ENCODE results near the gene HOXA10.
A peak's percentile ranks its signal among the peaks of the same experiment; 100 is the strongest.

The HOXA10 gene

DNA sequence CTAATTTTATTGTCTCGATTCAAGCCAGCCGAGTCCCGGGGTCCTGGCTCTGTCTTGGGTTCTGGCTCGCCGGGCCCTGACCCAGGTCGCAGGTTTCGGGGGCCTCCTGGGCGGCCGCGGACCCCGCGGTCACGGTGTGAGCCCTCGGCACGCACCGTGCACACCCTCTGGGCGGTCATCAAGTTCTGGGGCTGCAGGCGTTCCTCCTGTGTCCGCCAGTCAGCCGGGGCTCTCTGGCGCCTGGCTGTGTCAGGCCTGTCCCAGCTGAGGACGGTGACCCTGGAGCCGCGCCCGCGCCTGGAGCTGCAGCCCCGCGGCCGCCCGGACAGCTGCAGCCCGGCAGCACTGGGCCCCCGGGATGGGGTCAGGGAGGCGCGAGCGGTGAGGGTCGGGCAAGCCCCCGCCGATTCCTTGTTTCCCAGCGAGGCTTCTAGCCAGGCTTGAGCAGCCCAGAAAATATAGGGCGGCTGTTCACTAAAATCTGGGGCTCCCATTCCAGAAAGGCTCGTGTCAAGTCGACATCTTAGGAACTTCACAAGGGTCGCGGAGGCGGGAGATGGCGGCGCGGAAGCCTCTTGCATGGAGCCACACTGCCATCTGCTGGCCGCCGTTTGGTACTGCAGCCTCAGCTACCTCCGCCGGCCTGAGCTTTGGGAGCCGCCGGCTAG lies 13.4 kb downstream of the HOXA10 start:
- DNase-seq, result peak; percentile 66 to 97 (median 80)
- intact Hi-C loops (cut with DNase I), result loop anchor here (1.0 to 10.0 kb wide), 5 partner anchors 307 to 1266 kb away; no protein-coding TSS in a partner anchor

DNA sequence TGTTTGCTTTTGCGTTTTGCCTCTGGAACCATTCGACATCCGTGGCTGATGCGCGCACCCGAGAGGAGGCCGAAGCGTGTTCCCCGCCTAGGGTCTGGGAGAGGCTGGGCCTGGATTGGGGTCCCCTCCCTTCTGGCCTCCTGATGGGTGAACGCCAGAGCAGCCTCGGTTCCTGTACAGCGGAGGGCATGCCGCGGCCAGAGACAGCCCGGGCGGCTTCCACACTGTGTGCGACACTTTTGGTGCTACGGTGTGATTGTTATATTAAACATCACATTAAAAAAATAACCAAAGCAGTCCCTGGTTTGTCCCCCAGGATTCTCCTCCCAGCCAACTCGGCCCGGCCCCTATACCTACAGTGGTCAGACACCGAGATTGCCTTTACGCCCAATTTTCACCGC lies 14.0 kb downstream of the HOXA10 start:
- peak in 3 of 10 donors; percentile 68 to 77 (median 70) for DNase-seq
- intact Hi-C loops (cut with DNase I), result loop anchor here (2.0 to 10.0 kb wide), 4 partner anchors 473 to 1265 kb away; no protein-coding TSS in a partner anchor

DNA sequence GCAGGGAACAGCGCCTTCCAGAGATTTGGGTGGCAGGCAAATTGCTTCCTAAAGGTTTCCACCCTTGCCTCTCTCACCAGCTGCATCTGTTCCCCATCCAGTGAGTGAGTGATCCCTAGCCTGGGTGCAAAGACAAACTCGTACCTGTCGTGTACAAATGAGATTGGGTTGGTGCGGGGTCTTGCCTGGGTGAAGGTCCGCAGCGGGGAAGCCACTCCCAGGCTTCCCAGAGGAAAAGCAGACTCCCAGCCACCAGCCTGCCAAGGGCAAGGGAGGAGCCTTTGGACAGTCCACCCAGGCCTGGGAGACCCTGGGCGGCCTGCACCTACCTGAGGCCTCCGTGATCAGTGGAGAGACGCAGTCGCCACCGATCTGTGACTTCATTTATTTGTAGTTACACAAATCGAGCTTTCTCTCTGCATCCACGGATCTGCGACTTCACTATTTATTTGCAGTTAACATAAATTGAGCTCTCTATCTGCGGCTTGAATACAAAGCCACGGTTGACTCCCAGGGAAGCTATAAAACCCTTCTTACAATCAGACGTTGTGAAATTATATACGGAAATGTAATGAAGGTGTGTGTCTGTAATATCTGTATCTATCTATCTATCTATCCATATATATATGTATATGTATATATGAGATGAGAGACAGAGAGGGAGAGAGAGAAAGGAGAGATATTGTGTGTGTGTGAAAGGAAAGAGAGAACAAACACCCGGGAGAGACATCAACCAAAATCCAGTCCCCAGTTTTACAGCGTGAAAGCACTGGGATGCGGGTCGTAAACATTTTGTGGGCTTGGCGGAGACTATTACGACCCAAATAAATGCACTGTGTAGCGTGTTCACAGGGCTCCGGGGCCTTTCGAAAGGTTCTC lies 14.6 kb downstream of the HOXA10 start:
- intact Hi-C loops (cut with DNase I), result loop anchor here (2.0 to 10.0 kb wide), 4 partner anchors 473 to 1265 kb away; no protein-coding TSS in a partner anchor
- peak in 2 of 10 donors; percentile 37 to 75 for DNase-seq

DNA sequence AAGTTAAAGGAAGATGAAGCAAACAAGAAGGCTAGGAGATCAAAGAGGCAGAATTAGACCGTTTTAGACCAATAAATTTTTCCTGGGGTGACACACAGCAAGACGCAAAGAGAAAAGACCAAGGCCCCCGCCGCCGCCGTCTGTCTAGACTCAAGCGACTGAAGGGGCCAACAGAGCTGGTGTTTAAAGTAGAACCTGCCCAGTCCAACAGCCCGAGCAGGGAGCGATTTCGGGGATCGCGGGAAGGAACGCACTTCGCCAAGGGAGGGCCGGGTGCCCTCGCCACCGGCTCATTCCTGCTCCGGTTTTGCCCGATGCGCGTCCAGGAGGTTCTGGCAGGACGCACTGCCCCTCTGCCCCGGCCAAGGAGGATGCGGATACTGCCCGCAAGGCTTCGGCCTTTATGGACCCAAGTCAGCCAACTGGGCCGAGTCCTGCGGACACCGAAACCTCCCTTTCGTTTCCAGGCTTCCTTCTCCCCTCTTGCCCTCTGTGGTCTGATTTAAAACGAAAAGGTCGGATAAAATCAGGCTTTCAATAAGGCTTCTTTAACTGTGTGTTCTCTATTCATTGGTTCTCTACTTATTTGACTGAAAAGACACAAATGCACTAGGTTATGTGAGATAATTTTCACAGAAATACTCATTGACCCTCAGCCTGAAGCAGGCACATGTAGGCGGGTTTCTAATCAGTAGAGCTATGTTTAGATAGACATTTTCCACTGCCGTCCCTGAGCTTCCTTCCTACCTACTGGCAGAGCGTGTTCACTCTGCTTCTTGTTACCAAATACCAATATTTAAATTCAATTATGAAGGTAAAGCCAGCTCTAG lies 15.5 kb downstream of the HOXA10 start:
- peak in 3 of 10 donors; percentile 12 to 78 (median 57) for DNase-seq
- intact Hi-C loops (cut with DNase I), result no loop called here

DNA sequence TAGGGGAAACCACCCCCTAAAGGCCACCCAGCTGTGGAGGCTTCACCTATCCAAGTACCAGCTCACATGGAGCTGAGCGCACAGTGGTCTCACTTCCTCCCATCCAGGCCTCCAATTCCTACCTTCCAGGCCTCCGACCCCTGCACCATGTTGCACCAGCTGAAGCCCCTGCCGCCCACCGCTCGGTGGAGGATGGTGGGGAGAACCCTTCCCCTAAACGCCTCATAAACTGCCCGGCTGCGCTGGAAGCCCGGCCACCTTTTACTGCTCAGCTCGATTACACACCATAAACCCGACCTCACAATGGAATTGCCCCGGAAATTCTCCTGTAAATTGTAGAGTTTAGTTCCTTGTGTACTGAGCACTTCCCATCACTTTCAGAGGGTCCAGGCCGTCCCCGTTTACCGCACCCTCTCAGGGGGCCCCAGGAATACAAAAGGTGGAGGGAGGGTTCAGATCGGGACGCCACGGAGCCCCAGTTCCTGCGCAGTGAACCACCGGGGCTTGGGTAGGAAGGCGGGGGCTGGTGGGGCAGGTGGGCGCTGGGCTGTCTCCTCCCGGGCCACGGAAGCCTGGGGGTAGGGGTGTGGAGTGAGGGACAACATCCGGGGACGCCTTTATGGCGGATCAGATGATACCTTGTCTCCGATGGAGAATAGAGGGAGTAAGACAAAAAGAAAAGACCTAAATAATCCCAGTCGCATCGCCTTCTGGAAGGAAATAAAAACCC lies 16.3 kb downstream of the HOXA10 start:
- peak in 4 of 10 donors; percentile 2 to 60 (median 48) for DNase-seq
- intact Hi-C loops (cut with DNase I), result no loop called here

- peak in 4 of 10 donors; percentile 2 to 62 (median 54) for DNase-seq
- intact Hi-C loops (cut with DNase I), result no loop called here
Observed at GRCh38 chr7:27156916-27157701, 17.0 kb downstream of the HOXA10 start.

DNA sequence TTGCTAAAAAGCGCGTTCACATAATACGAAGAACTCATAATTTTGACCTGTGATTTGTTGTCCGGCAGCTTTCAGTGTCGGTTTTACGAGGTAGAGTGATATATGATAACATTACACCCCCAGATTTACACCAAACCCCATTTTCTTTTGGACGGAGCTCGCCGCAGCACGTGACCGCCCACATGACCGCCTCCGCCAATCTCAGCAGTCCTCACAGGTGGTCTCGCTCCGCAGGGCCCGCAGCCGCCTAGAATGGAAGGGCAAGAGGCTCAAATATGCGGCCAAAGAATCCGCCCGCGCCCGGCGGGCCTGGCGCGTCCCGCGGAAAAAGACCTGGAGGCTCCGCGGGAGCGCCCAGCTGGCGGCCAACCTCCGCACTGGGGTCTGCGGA lies 17.6 kb downstream of the HOXA10 start, which contains the start of gene HOXA7:
Gene HOXA7, minus strand, starts transcription at position 168 of the 391 bp plus-strand sequence. Its CDS starts 130 bp downstream, at position 38.
- peak in 1 of 10 donors; percentile 12 for DNase-seq
- intact Hi-C loops (cut with DNase I), result no loop called here

- DNase-seq, result peak in 2 of 10 donors; percentile 11 to 37
- intact Hi-C loops (cut with DNase I), result no loop called here
Observed at GRCh38 chr7:27155816-27156507, 18.2 kb downstream of the HOXA10 start.

GRCh38 chr7:27154901-27155815 lies 19.0 kb downstream of the HOXA10 start:
- intact Hi-C loops (cut with DNase I), result no loop called here
- peak in 4 of 10 donors; percentile 13 to 71 (median 56) for DNase-seq

GRCh38 chr7:27154369-27154768 lies 19.8 kb downstream of the HOXA10 start:
- intact Hi-C loops (cut with DNase I), result no loop called here
- peak in 1 of 10 donors; percentile 12 for DNase-seq

DNA sequence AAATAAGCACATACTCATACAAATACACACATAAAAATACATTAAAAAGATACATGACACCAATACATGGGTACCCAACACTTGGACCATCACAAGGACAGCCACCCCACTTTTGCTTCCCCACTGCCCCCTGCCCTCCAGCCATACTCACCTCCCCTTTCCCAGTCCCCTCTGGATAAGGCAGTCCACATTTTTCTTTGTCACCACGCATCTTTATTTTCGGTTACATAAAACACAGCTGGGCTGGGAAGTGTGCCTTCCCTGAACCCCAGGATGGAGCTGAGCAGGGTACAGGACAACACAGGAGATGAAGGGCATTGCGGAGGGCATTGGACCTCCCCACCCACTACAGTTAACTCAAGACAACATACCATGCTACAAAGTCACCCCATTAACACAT lies 20.6 kb downstream of the HOXA10 start:
- DNase-seq, result peak in 2 of 10 donors; percentile 0 to 16
- intact Hi-C loops (cut with DNase I), result no loop called here

- peak in 1 of 10 donors; percentile 65 for DNase-seq
- intact Hi-C loops (cut with DNase I), result no loop called here
Observed at GRCh38 chr7:27152816-27153442, 21.2 kb downstream of the HOXA10 start.

DNA sequence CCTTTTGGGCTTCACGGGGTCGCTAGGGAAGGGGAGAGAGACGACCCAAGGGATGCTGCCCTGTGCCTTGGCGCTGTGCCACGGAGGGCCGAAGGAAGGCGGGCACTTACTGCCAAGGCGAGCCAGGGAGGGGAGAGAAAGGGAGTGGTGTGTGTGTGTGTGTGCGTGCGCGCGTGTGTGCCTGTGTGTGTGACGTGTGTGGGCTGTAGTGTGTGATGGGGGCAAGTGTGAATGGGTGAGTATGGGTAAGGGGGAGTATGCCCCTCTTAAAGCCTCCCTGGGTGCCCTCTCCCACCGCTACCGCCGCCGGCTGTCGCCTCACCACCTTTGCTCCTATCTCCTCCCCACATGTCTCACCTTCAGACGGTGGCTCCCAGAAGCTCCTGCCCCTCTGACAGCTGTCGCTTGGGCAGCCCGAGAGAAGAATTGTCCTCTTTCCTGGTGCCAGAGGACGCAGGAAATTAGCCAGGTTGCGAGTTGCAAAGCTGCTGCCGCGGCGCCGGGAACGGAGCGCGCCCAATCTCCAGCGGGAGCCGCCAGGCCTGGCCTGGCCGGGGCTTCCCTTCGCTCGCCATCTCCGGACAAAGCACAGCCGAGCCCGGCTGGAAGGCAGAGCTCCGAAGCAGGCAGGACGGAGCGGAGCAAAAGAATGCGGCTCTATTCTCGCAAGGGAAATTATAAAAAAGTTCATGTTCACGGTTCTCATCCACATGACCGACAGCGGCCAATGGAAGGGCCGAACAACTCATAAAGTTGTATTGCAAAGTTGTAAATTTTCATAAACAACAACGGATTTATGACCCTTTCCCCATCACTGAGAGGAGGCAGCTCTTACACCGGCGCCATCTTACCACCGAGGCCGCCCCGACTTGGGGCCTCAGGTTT lies 21.9 kb downstream of the HOXA10 start, which contains the start of gene HOXA3:
Gene HOXA3, minus strand, starts transcription at position 653 of the 885 bp plus-strand sequence. CDS start 41,943 bp downstream, outside the sequence.
- intact Hi-C loops (cut with DNase I), result no loop called here
- DNase-seq, result peak in 3 of 10 donors; percentile 9 to 80 (median 29)

- DNase-seq, result peak in 2 of 10 donors; percentile 13 to 69
- intact Hi-C loops (cut with DNase I), result no loop called here
Observed at GRCh38 chr7:27151341-27151930, 22.7 kb downstream of the HOXA10 start.
